ENCODE results near the gene OBSCN.

The OBSCN gene

GRCh38 chr1:228362884-228363450, 155.1 kb downstream of the OBSCN start:
- DNase-seq (ENCODE audit: low read depth) = no peak
- TF ChIP-seq CTCF (conservative IDR thresholded peaks at IDR 0.05; ENCODE audit: low read depth, low read length) = no peak
- no peak overlapping the region for H3K4me3 ChIP-seq (ENCODE audit: low read length)

- H3K4me3 ChIP-seq (ENCODE audit: low read length) = no peak overlapping the region
- no peak for TF ChIP-seq CTCF (conservative IDR thresholded peaks at IDR 0.05; ENCODE audit: low read depth, low read length)
- DNase-seq (ENCODE audit: low read depth) = no peak
These were observed 155.8 kb downstream of the OBSCN start for GRCh38 chr1:228363686-228364067.

- no peak overlapping the region for H3K4me3 ChIP-seq (ENCODE audit: low read length)
- TF ChIP-seq CTCF (conservative IDR thresholded peaks at IDR 0.05; ENCODE audit: low read depth, low read length) = no peak
- no peak for DNase-seq (ENCODE audit: low read depth)
These were observed 156.3 kb downstream of the OBSCN start for GRCh38 chr1:228364068-228364705.

GRCh38 chr1:228364706-228365213, 156.9 kb downstream of the OBSCN start:
- TF ChIP-seq CTCF (conservative IDR thresholded peaks at IDR 0.05; ENCODE audit: low read depth, low read length) = no peak
- DNase-seq (ENCODE audit: low read depth) = no peak
- H3K4me3 ChIP-seq (ENCODE audit: low read length) = no peak overlapping the region

GRCh38 chr1:228365271-228366061, 157.6 kb downstream of the OBSCN start:
- H3K4me3 ChIP-seq (ENCODE audit: low read length) = no peak overlapping the region
- no peak for TF ChIP-seq CTCF (conservative IDR thresholded peaks at IDR 0.05; ENCODE audit: low read depth, low read length)
- DNase-seq (ENCODE audit: low read depth) = no peak

GRCh38 chr1:228366062-228366865, 158.4 kb downstream of the OBSCN start:
- TF ChIP-seq CTCF (conservative IDR thresholded peaks at IDR 0.05; ENCODE audit: low read depth, low read length) = no peak
- no peak for DNase-seq (ENCODE audit: low read depth)
- no peak overlapping the region for H3K4me3 ChIP-seq (ENCODE audit: low read length)

Measured in retinal pigment epithelial cell (primary cell).